NCI-H1694 (cell line): ENCODE data around the gene ANKRD33B.

ENCODE experiments used
- DNase-seq: peaks from one replicate; lab custom pipeline; 2025; lab: John Stamatoyannopoulos, UW

The ANKRD33B gene

GRCh38 chr5:10699281-10699874 lies 135.5 kb downstream of the ANKRD33B start:
- no peak for DNase-seq

GRCh38 chr5:10699987-10700386 lies 136.1 kb downstream of the ANKRD33B start:
- no peak for DNase-seq

- DNase-seq: no peak
Measured at GRCh38 chr5:10700516-10700915, 136.6 kb downstream of the ANKRD33B start.

- peak; percentile 37 for DNase-seq
Measured at GRCh38 chr5:10701567-10702039, 137.7 kb downstream of the ANKRD33B start.

GRCh38 chr5:10702040-10702629 lies 138.3 kb downstream of the ANKRD33B start:
- DNase-seq: no peak

DNA sequence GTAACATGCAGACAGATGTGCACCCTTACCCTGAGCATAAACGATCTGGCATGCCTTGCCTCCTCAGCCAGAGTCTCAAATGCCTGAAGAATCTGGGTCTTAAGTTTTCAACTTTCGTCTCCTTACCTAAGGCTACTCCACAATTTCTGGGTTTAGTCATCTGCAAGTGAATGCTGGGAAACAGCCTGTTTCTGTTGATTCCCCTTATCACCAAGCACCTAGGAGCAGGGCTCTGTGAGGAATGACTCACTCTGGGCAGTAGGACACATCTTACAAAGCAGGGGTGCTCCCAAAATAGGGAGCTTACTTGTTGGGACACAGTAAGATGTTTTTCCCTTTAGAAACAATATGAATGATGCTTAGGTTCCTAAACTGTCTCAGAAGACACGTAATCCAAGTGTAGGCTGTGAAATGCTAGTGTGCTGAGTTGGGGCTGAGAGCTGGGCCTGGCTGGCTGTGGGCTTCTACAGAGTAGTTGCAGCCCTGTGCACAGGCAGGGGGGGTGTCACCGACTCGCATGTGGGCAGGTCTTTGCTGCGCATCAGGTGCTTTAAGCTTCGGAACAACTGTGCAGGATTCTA lies 139.1 kb downstream of the ANKRD33B start:
- no peak for DNase-seq

GRCh38 chr5:10703676-10704075 lies 139.8 kb downstream of the ANKRD33B start:
- DNase-seq: no peak

DNA sequence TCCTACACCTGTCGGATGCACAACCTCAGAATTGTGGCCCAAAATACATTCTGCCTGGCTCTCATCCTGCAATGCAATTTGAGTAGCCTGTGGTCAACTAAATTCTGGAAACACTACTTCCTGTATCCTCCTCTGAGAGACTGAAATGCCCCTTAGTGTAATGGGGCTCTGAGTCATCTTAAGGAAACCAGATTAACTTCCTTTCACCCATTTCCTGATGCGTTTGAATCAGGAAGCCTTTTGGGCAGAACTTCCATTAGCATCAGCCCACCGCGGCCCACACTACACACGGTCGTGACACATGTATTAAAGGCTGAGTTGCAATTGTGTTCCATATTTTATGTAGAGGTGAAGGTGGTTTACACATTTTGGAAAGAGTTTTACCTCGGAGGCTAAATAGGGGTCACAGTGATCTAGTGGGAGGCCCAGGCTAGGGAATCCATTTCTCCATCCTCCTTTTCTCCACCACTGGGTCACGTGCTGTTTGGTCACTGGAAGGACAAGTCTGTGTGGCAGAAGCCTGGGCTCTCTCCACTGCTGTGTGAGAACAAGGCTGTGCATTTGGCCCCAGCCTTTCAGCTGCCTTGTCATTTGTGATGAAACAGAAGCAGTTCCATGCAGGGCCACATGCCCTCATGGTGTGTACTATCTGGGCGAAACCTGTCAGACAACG lies 141.2 kb downstream of the ANKRD33B start:
- no peak for DNase-seq

DNA sequence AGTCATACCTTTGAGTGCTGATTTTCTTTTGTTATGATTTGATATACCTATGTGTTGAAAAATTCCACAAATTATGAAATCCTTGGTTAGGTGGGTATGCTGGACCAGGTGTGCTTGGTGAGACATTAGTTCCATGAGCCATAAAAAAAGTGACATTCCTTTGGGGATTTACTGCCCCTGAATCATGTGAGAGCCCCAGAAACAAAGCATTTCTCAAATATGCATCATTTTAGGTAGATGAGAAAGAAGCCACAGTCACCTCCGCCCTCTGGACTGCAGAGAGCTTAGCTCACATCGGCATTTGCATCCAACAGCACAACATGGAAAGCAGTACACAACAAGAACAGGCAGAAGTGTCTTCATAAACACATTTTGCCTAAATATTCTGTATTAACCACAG lies 141.9 kb downstream of the ANKRD33B start:
- no peak for DNase-seq

- DNase-seq: no peak
Measured at GRCh38 chr5:10706326-10706725, 142.5 kb downstream of the ANKRD33B start.
